Measurements from ENCODE around the gene CLK4. TPM values are rescaled to one million over a fixed set of nuclear protein-coding genes. Genes with fewer than 3 reads are reported as not detected.

Gene CLK4
- total and polyA plus RNA-seq, 2 of the 8 experiments (the other 6 are each of a cell fraction or from before 2014, with no cell fraction given), result 8.1 to 12.6 TPM

GRCh38 chr5:178564397-178564796 lies 62.5 kb downstream of the CLK4 start:
- H2AK5ac ChIP-seq (ENCODE audit: low read depth, low read length), result no peak overlapping the region
- peaks cover 4 to 24% (median 10%) of the 10 kb centered on the region in 4 experiments for H3K4me1 ChIP-seq (replicated peaks in 1 of 4; ENCODE audit: control insufficient read depth in 3 of 4, insufficient read depth in 4 of 4, low read length in 3 of 4)
- ChIA-PET CTCF (ENCODE audit: partially characterized antibody) (interaction anchor here (0.9 to 1.7 kb wide), 4 partner anchors 8 to 283 kb away, joined by 3 to 4 read pairs (median 4); partner anchors contain the start of gene COL23A1), POLR2A (ENCODE audit: partially characterized antibody) (interaction anchor here (1.1 kb wide), 1 partner anchor 13 kb away, joined by 4 read pairs; no protein-coding TSS in a partner anchor)
- H2BK5ac ChIP-seq (ENCODE audit: low read depth, low read length), result no peak overlapping the region
- H3K36me3 ChIP-seq (ENCODE audit: control insufficient read depth in 2 of 4, insufficient read depth in 4 of 4, low read length in 3 of 4), result no peaks in the 10 kb centered on the region
- no peak overlapping the region for H4K8ac ChIP-seq (ENCODE audit: extremely low read depth, insufficient read depth, low read length)
- WGBS, 2 experiments (ENCODE audit: extremely low coverage in 1 of 2, insufficient coverage in 1 of 2, insufficient read length in 1 of 2, insufficient replicate concordance in 2 of 2, low coverage in 1 of 2, low lambda C conversion rate in 2 of 2, missing lambda C conversion rate in 1 of 2), result 59% methylated on average over 4 of the region's 4 CpGs; no CpG with 5 or more reads in 1 of the 2 experiments
- no peak overlapping the region for H3K56ac ChIP-seq (replicated peaks; ENCODE audit: insufficient read length, low read depth, low read length)
- no peaks in the 10 kb centered on the region for H4K20me1 ChIP-seq (replicated peaks in 1 of 2; ENCODE audit: control insufficient read depth in 1 of 2, insufficient read depth in 2 of 2, low read length in 2 of 2)
- H3K23ac ChIP-seq (ENCODE audit: insufficient read length), result no peak overlapping the region
- no peak overlapping the region for H3K4ac ChIP-seq (replicated peaks; ENCODE audit: insufficient read length, low read depth, low read length)
- no peak overlapping the region for H2BK15ac ChIP-seq (ENCODE audit: low read length)
- H3K23me2 ChIP-seq (ENCODE audit: low read depth, low read length), result no peaks in the 10 kb centered on the region
- H2BK120ac ChIP-seq (replicated peaks; ENCODE audit: low read depth, low read length), result no peak overlapping the region
- H4K91ac ChIP-seq (replicated peaks; ENCODE audit: insufficient read length, low read length), result no peak overlapping the region
- no peak overlapping the region for H2BK20ac ChIP-seq (ENCODE audit: low read length)
- H3K4me2 ChIP-seq (ENCODE audit: insufficient read depth in 1 of 2, low read depth in 2 of 2, low read length in 2 of 2), result peak overlapping the region; percentile 8 to 56
- H4K5ac ChIP-seq (ENCODE audit: insufficient read length, low read depth, low read length), result no peak overlapping the region
- H2BK12ac ChIP-seq (ENCODE audit: low read depth, low read length), result no peak overlapping the region
- H3K18ac ChIP-seq (ENCODE audit: extremely low read depth, low read length), result no peak overlapping the region
- H3K79me1 ChIP-seq (ENCODE audit: low read depth, low read length), result no peaks in the 10 kb centered on the region
- no peak overlapping the region for H2AFZ ChIP-seq (ENCODE audit: low read length)
- no peaks in the 10 kb centered on the region for H3K79me2 ChIP-seq (ENCODE audit: control insufficient read depth in 1 of 2, insufficient read depth in 2 of 2, low read length in 2 of 2)
- no peak for DNase-seq (ENCODE audit: low read depth in 1 of 2, low spot score in 2 of 2)
- no peaks in the 10 kb centered on the region for H3K9me3 ChIP-seq (ENCODE audit: insufficient read depth in 2 of 2, low read depth in 1 of 2, low read length in 1 of 2)
- FAIRE-seq, result no peak
- peak overlapping the region in 1 of 4 experiments; percentile 27; a peak in 2 of 8 replicates for H3K4me3 ChIP-seq (ENCODE audit: extremely low read depth in 1 of 4, insufficient read depth in 2 of 4, low read depth in 3 of 4, low read length in 4 of 4)
- no peak overlapping the region for H3K14ac ChIP-seq (ENCODE audit: insufficient read length)
- no peak overlapping the region for H3K27ac ChIP-seq (ENCODE audit: low read depth, low read length)
- H3K27me3 ChIP-seq (replicated peaks in 1 of 4; ENCODE audit: control insufficient read depth in 3 of 4, extremely low read depth in 1 of 4, insufficient read depth in 3 of 4, low read length in 3 of 4), result no peaks in the 10 kb centered on the region
- no peak overlapping the region for H3K9ac ChIP-seq (replicated peaks in 1 of 4; ENCODE audit: extremely low read depth in 1 of 4, low read depth in 3 of 4, low read length in 3 of 4)
- TF ChIP-seq SRF (IDR thresholded peaks at IDR 0.05; ENCODE audit: low read depth, low read length), result no peak
- TF ChIP-seq TAF1 (IDR thresholded peaks at IDR 0.05; ENCODE audit: low read depth, low read length), result no peak
- no peak for TF ChIP-seq PHF8 (conservative IDR thresholded peaks at IDR 0.05; ENCODE audit: low read depth, low read length)

Measured in H1 (cell line).